Ureter (tissue), 1 donor: Measurements from ENCODE around the gene OMA1. TPM values are rescaled to one million over a fixed set of nuclear protein-coding genes. Genes with fewer than 3 reads are reported as not detected.
"Not testable (repeated sequence)": the region's sequence is repeated elsewhere in the genome, so short reads cannot be mapped to it uniquely, and the experiment has no call there.

Source experiments
- DNase-seq: peaks from one replicate; pipeline ENCODE4 v3.0.0-alpha.2; 2020; ENCODE audit warnings: low spot score
- total RNA-seq: library from RNA; stranded (reverse); gene quantifications from one replicate; pipeline ENCODE4 v1.2.4, GENCODE V29; 2023
- donor health status: DM: yes; HTN: yes; CAD: no.

Gene OMA1
- 50.8 TPM for total RNA-seq

- DNase-seq: peak; percentile 97
These were observed at the start of gene OMA1 for GRCh38 chr1:58546520-58547308. Gene OMA1 (minus strand): TSS chr1:58546726. CDS start chr1:58539294, 7,432 bp downstream.

GRCh38 chr1:58594546-58594945, 48.0 kb upstream of the OMA1 start:
- DNase-seq: no peak

- DNase-seq: peak; percentile 73
These were observed 46.1 kb upstream of the OMA1 start for GRCh38 chr1:58592522-58593134.

GRCh38 chr1:58591806-58592205, 45.3 kb upstream of the OMA1 start:
- no peak for DNase-seq

GRCh38 chr1:58590019-58590418, 43.5 kb upstream of the OMA1 start:
- no peak for DNase-seq

GRCh38 chr1:58588396-58588795, 41.9 kb upstream of the OMA1 start:
- DNase-seq: no peak

GRCh38 chr1:58587667-58588066, 41.1 kb upstream of the OMA1 start:
- no peak for DNase-seq

GRCh38 chr1:58586271-58586670, 39.7 kb upstream of the OMA1 start:
- no peak for DNase-seq

- no peak for DNase-seq
These were observed 39.1 kb upstream of the OMA1 start for GRCh38 chr1:58585581-58586151.

- no peak for DNase-seq
These were observed 38.6 kb upstream of the OMA1 start for GRCh38 chr1:58585166-58585565.

GRCh38 chr1:58584082-58584895, 37.8 kb upstream of the OMA1 start:
- peak; percentile 76 for DNase-seq

- DNase-seq: no peak
These were observed 37.0 kb upstream of the OMA1 start for GRCh38 chr1:58583496-58583895.

GRCh38 chr1:58582143-58582542, 35.6 kb upstream of the OMA1 start:
- not testable (repeated sequence) for DNase-seq

GRCh38 chr1:58581641-58582040, 35.1 kb upstream of the OMA1 start:
- DNase-seq: no peak

- DNase-seq: no peak
These were observed 33.7 kb upstream of the OMA1 start for GRCh38 chr1:58580186-58580585.

GRCh38 chr1:58577654-58578030, 31.1 kb upstream of the OMA1 start:
- DNase-seq: no peak

- DNase-seq: peak; percentile 91
These were observed 30.5 kb upstream of the OMA1 start, which contains the start of gene TACSTD2 for GRCh38 chr1:58576727-58577653. Gene TACSTD2 (minus strand): TSS chr1:58577252. CDS start chr1:58577156, 96 bp downstream.

GRCh38 chr1:58576325-58576726, 29.8 kb upstream of the OMA1 start:
- no peak for DNase-seq

- DNase-seq: no peak
These were observed 29.2 kb upstream of the OMA1 start for GRCh38 chr1:58575551-58576324.

GRCh38 chr1:58574816-58575215, 28.3 kb upstream of the OMA1 start:
- no peak for DNase-seq
